Gastrocnemius medialis (tissue), 4 donors: ENCODE measurements around the gene CD101.

Experiments used
- POLR2A ChIP-seq, 2 donors: fragments of 450-650 bp; IDR thresholded peaks; one replicate each; pipeline ENCODE4 v1.6.1; 2017; ENCODE audit warnings: antibody characterized with exemption in 2 of 2, mild to moderate bottlenecking in 2 of 2, moderate library complexity in 2 of 2
- TF ChIP-seq, protein P1 (sequence below), 5 experiments: fragments of 450-650 bp in 3 of 5; fragments of 200-600 bp in 2 of 5; sonication (generic) in 2 of 5; IDR thresholded peaks in 4 of 5; conservative IDR thresholded peaks in 1 of 5; 1 replicate in 4 of 5; 2 replicates in 1 of 5; pipeline ENCODE4 v1.5.1; 2016 to 2019; ENCODE audit warnings: antibody characterized with exemption in 5 of 5, mild to moderate bottlenecking in 3 of 5, moderate library complexity in 3 of 5

DNA sequence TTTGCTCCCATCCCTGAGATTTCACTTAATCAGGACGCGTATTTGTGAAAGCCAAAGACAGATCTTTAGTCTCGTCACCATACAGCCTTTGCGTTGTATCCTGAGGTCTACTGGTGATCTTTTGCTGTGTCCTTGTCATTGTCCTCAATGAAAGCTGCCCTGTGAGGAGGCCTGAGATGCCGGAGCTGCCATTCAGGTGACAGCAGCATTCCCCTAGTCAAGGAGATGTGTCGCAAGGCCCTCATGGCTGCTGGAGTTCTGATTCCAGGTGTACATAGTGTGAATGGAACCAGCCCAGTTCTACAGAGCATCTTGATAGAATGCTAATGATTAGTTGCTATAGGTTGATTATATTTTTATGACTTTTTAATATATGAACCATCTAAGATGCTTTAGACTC lies 82.7 kb downstream of the CD101 start:
- no peak for TF ChIP-seq POLR2A (IDR thresholded peaks at IDR 0.05)
- TF ChIP-seq, protein P1, sequence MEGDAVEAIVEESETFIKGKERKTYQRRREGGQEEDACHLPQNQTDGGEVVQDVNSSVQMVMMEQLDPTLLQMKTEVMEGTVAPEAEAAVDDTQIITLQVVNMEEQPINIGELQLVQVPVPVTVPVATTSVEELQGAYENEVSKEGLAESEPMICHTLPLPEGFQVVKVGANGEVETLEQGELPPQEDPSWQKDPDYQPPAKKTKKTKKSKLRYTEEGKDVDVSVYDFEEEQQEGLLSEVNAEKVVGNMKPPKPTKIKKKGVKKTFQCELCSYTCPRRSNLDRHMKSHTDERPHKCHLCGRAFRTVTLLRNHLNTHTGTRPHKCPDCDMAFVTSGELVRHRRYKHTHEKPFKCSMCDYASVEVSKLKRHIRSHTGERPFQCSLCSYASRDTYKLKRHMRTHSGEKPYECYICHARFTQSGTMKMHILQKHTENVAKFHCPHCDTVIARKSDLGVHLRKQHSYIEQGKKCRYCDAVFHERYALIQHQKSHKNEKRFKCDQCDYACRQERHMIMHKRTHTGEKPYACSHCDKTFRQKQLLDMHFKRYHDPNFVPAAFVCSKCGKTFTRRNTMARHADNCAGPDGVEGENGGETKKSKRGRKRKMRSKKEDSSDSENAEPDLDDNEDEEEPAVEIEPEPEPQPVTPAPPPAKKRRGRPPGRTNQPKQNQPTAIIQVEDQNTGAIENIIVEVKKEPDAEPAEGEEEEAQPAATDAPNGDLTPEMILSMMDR (IDR thresholded peaks at IDR 0.05 in 4 of 5, conservative IDR thresholded peaks at IDR 0.05 in 1 of 5), result no peak
